ENCODE data around the gene SVIP.

GRCh38 chr11:22828373-22828772, 1.2 kb downstream of the SVIP start:
- TF ChIP-seq CTCF (IDR thresholded peaks at IDR 0.05; ENCODE audit: low read depth, low read length, missing input control): no peak
- no peak for TF ChIP-seq RAD21 (IDR thresholded peaks at IDR 0.05)
- TF ChIP-seq REST (IDR thresholded peaks at IDR 0.05): no peak
- TF ChIP-seq MAX (IDR thresholded peaks at IDR 0.05): no peak
- no peak for TF ChIP-seq RXRA (IDR thresholded peaks at IDR 0.05)
